HG02763 (cell line): Measurements from ENCODE around the gene CSPG4.
"Not testable (repeated sequence)": the region's sequence is repeated elsewhere in the genome, so short reads cannot be mapped to it uniquely, and the experiment has no call there.

ENCODE experiments used
- ATAC-seq: cut with Tn5 transposase; IDR thresholded peaks from one replicate; pipeline ENCODE4 v1.9.1; 2021; ENCODE audit warnings: mild to moderate bottlenecking, moderate library complexity; ENCODE audit not compliant: unreplicated experiment

CSPG4 gene

GRCh38 chr15:75742346-75742745 lies 29.7 kb upstream of the CSPG4 start:
- not testable (repeated sequence) for ATAC-seq

GRCh38 chr15:75739791-75740190 lies 27.1 kb upstream of the CSPG4 start:
- no peak for ATAC-seq

GRCh38 chr15:75738647-75739325 lies 26.1 kb upstream of the CSPG4 start:
- ATAC-seq = peak; percentile 95

- peak; percentile 15 for ATAC-seq
Measured at GRCh38 chr15:75738014-75738646, 25.5 kb upstream of the CSPG4 start.

GRCh38 chr15:75737116-75738013 lies 24.7 kb upstream of the CSPG4 start:
- ATAC-seq = not testable (repeated sequence)

- no peak for ATAC-seq
Measured at GRCh38 chr15:75736256-75736655, 23.6 kb upstream of the CSPG4 start.

GRCh38 chr15:75734861-75735760 lies 22.5 kb upstream of the CSPG4 start:
- not testable (repeated sequence) for ATAC-seq

- ATAC-seq = no peak
Measured at GRCh38 chr15:75733761-75734651, 21.4 kb upstream of the CSPG4 start.

- no peak for ATAC-seq
Measured at GRCh38 chr15:75732809-75733451, 20.3 kb upstream of the CSPG4 start.

- ATAC-seq = no peak
Measured at GRCh38 chr15:75732177-75732808, 19.6 kb upstream of the CSPG4 start.

- no peak for ATAC-seq
Measured at GRCh38 chr15:75731248-75732151, 18.9 kb upstream of the CSPG4 start.

- ATAC-seq = not testable (repeated sequence)
Measured at GRCh38 chr15:75730376-75731247, 18.0 kb upstream of the CSPG4 start.

- no peak for ATAC-seq
Measured at GRCh38 chr15:75729326-75730069, 16.9 kb upstream of the CSPG4 start.

- no peak for ATAC-seq
Measured at GRCh38 chr15:75727851-75728715, 15.4 kb upstream of the CSPG4 start.

GRCh38 chr15:75727031-75727531 lies 14.4 kb upstream of the CSPG4 start:
- ATAC-seq = no peak
